Brain microvascular endothelial cell (primary cell): Measurements from ENCODE around the gene SPOCD1.
A peak's percentile ranks its signal among the peaks of the same experiment; 100 is the strongest.

Experiments
- DNase-seq: peaks from one replicate; pipeline ENCODE4 v3.0.0-alpha.2; 2020
- H3K27ac ChIP-seq: fragments of 250-450 bp; sonication (Bioruptor Pico); 2 replicates; pipeline ENCODE4 v1.5.1; 2020; ENCODE audit warnings: mild to moderate bottlenecking, moderate library complexity
- H3K27me3 ChIP-seq: fragments of 250-450 bp; sonication (Bioruptor Pico); replicated peaks from 2 replicates; pipeline ENCODE4 v1.5.1; 2020; ENCODE audit warnings: mild to moderate bottlenecking
- H3K36me3 ChIP-seq: fragments of 250-450 bp; sonication (Bioruptor Pico); replicated peaks from 2 replicates; pipeline ENCODE4 v1.5.1; 2020; ENCODE audit warnings: mild to moderate bottlenecking
- H3K4me3 ChIP-seq: 2 replicates; pipeline ENCODE4 v1.5.1; 2011; ENCODE audit warnings: low read depth, mild to moderate bottlenecking, control low read depth, low read length, moderate library complexity
- CTCF ChIP-seq: IDR thresholded peaks from 2 replicates; pipeline ENCODE4 v1.5.1; 2011; ENCODE audit warnings: low read depth, mild to moderate bottlenecking, moderate library complexity, low read length, control low read depth, inconsistent platforms; ENCODE audit errors: missing control alignments
- in situ Hi-C: cut with HindIII; loops from 2 replicates; pipeline ENCODE4 v1.10.0; 2017; ENCODE audit warnings: low sequenced_read_pairs, low pct_ligation_motif_present

SPOCD1 gene

GRCh38 chr1:31757989-31758388, 57.8 kb downstream of the SPOCD1 start:
- Histone ChIP-seq H3K4me3 (no peak overlapping the region), H3K27me3 (no peaks in the 10 kb centered on the region), H3K27ac (no peak overlapping the region), H3K36me3 (no peaks in the 10 kb centered on the region)
- no peak for TF ChIP-seq CTCF
- DNase-seq: no peak
- in situ Hi-C loops: no loop called here

- peak; percentile 12 for TF ChIP-seq CTCF
- no peaks in the 10 kb centered on the region for H3K27me3 ChIP-seq
- no peaks in the 10 kb centered on the region for H3K36me3 ChIP-seq
- H3K4me3 ChIP-seq: no peak overlapping the region
- H3K27ac ChIP-seq: no peak overlapping the region
- no peak for DNase-seq
- in situ Hi-C loops: no loop called here
Observed at GRCh38 chr1:31757204-31757679, 58.6 kb downstream of the SPOCD1 start.

GRCh38 chr1:31756578-31756977, 59.2 kb downstream of the SPOCD1 start:
- no peak overlapping the region for H3K27ac ChIP-seq

GRCh38 chr1:31755850-31756492, 59.9 kb downstream of the SPOCD1 start:
- TF ChIP-seq CTCF: no peak
- in situ Hi-C loops: no loop called here
- H3K4me3 ChIP-seq: no peak overlapping the region
- H3K27ac ChIP-seq: no peak overlapping the region
- no peaks in the 10 kb centered on the region for H3K36me3 ChIP-seq
- DNase-seq: no peak
- no peaks in the 10 kb centered on the region for H3K27me3 ChIP-seq

More at GRCh38 chr1:31756578-31756977, 59.2 kb downstream of the SPOCD1 start:
- no peak for TF ChIP-seq CTCF
- DNase-seq: no peak
- H3K27me3 ChIP-seq: no peaks in the 10 kb centered on the region
- in situ Hi-C loops: no loop called here
- H3K36me3 ChIP-seq: no peaks in the 10 kb centered on the region
- H3K4me3 ChIP-seq: no peak overlapping the region

- DNase-seq: no peak
- H3K36me3 ChIP-seq: no peaks in the 10 kb centered on the region
- in situ Hi-C loops: no loop called here
- H3K27me3 ChIP-seq: no peaks in the 10 kb centered on the region
- no peak for TF ChIP-seq CTCF
- no peak overlapping the region for H3K4me3 ChIP-seq
- H3K27ac ChIP-seq: no peak overlapping the region
Observed at GRCh38 chr1:31755197-31755611, 60.6 kb downstream of the SPOCD1 start.

- Histone ChIP-seq H3K27me3 (no peaks in the 10 kb centered on the region), H3K27ac (no peak overlapping the region), H3K4me3 (no peak overlapping the region), H3K36me3 (no peaks in the 10 kb centered on the region)
- no peak for TF ChIP-seq CTCF
- no peak for DNase-seq
- in situ Hi-C loops: no loop called here
Observed at GRCh38 chr1:31754397-31754796, 61.4 kb downstream of the SPOCD1 start.
